Omental fat pad (tissue), 4 donors: ENCODE measurements around the gene PSTPIP1. TPM values are rescaled to one million over a fixed set of nuclear protein-coding genes. Genes with fewer than 3 reads are reported as not detected.

Experiments used
- ATAC-seq: fragments of 150-250 bp; one replicate; pipeline ENCODE4 v1.9.1; 2016; ENCODE audit warnings: mild to moderate bottlenecking, moderate library complexity; ENCODE audit not compliant: low FRiP score
- DNase-seq: peaks from one replicate; pipeline ENCODE4 v3.0.0-alpha.2; 2019; ENCODE audit warnings: low spot score
- total RNA-seq, 4 donors: library from RNA; depleted of rRNA; stranded (reverse); fragments of >200 nt; gene quantifications; one replicate each; pipeline ENCODE4 v1.1.0, GENCODE V29; 2016
- TF ChIP-seq, protein P1 (sequence below), 3 donors: fragments of 450-650 bp; IDR thresholded peaks; one replicate each; pipeline ENCODE4 v1.5.1; 2016 to 2017; ENCODE audit warnings: antibody characterized with exemption in 3 of 3, mild to moderate bottlenecking in 3 of 3, moderate library complexity in 2 of 3

The PSTPIP1 gene
- total RNA-seq, 4 donors from 2014 or later: 6.3 to 38.5 (median 15.1) TPM

DNA sequence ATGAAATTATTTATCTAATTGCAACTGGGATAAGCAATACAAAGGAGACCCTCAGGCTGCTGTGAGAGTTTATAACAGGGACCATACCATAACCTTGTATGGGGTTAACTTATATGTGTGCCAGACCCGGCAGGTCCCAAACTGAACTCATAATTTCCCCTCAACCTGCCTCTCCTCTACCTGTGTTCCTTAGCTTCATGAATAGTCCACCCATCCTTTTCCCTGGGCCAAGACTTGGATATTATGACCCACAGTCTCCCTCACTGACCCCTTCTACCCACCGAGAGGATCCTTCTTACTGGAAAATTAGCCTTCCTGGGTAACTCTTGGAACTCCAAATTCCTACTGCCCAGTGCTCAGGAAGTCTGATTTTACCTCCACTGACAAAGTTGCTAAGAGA, 79.4 kb downstream of the PSTPIP1 start:
- no peak for ATAC-seq
- TF ChIP-seq, protein P1, sequence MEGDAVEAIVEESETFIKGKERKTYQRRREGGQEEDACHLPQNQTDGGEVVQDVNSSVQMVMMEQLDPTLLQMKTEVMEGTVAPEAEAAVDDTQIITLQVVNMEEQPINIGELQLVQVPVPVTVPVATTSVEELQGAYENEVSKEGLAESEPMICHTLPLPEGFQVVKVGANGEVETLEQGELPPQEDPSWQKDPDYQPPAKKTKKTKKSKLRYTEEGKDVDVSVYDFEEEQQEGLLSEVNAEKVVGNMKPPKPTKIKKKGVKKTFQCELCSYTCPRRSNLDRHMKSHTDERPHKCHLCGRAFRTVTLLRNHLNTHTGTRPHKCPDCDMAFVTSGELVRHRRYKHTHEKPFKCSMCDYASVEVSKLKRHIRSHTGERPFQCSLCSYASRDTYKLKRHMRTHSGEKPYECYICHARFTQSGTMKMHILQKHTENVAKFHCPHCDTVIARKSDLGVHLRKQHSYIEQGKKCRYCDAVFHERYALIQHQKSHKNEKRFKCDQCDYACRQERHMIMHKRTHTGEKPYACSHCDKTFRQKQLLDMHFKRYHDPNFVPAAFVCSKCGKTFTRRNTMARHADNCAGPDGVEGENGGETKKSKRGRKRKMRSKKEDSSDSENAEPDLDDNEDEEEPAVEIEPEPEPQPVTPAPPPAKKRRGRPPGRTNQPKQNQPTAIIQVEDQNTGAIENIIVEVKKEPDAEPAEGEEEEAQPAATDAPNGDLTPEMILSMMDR (IDR thresholded peaks at IDR 0.05): no peak
- no peak for DNase-seq

DNA sequence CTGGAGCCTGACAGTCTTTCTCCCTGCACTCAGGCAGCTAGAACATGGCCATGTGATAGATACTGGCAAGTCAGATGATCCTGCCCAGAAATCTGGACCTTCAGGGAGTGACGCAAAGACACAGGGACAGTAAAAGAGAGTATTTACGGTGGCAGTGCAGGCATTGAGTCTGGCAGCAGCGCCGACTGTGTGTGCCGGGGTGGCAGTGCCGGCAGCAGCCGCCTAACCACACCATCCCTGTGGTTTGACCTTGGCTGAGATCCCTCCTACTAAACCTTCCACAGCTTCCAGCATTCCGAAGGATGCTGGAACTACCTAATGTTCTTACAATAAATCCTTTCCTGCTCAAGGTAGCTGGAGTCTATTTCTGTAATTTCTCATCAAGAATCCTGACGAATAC, 80.6 kb downstream of the PSTPIP1 start:
- no peak for ATAC-seq
- TF ChIP-seq, protein P1 (IDR thresholded peaks at IDR 0.05): no peak
- no peak for DNase-seq

DNA sequence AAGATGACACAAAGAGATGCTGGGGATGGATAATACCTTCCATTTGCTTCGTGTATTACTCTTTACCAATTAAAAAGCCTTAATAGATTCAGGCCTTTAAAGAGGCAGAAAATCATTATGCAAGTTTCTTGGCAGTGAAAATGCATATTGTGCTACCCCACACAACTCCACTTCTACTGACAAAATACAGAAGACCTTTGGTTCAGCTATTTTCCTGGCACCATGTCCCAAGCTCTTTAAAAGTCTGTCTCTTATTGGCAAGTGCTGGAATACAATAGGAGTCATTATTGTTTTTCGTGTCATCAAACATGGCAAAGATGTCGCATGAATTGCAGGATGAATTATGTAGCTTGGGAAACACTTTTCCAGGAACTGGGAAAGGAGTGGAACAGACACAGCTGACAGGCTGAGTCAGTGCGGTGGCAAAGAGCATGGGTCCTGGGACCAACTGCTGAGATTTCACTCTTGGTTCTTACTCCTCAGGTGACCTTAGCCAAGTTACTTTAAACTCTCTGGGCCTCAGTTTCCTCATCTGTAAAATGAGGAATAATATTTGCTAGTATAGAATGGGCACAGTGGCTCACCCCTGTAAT, 81.5 kb downstream of the PSTPIP1 start:
- DNase-seq (no peak), ATAC-seq (no peak)
- TF ChIP-seq, protein P1 (IDR thresholded peaks at IDR 0.05): no peak

- DNase-seq: no peak
- TF ChIP-seq, protein P1 (IDR thresholded peaks at IDR 0.05): no peak
- no peak for ATAC-seq
Measured at GRCh38 chr15:77081971-77082370, 87.0 kb downstream of the PSTPIP1 start.

DNA sequence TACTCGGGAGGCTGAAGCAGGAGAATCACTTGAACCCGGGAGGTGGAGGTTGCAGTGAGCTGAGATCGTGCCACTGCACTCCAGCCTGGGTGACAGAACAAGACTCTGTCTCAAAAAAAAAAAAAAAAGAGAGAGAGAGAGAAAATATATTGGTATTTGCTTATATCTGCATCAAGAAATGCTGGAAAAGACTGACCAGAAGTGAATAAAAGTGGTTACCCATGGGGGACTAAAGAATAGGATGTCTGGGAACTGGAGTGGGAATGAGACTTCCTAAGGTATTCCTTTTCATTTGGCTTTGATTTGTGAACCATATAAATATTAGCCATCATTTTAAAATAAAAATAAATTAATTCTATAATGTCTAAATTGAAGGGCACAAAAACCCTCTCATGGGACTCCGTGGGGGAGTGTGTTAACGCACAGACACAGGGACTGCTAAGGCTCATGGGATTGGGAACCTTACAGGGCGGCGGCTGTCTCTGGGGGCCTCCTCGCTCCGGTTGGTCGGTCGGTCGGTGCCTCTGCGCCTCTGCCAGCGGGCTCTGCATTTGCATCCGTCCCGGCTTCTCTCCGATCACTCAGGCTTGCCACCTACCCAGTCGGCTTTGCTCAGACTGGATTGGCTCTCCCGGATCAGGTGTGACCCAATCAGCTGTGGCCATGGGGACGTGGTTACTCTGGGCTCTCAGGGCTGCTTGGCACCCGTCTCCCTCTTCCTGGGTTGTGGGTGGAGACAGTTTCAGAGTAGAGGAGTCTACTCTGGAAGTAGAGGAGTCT, 88.6 kb downstream of the PSTPIP1 start:
- TF ChIP-seq, protein P1 (IDR thresholded peaks at IDR 0.05): no peak
- ATAC-seq: peak; percentile 95
- DNase-seq: peak; percentile 36

- DNase-seq (no peak), ATAC-seq (no peak)
- TF ChIP-seq, protein P1 (IDR thresholded peaks at IDR 0.05): no peak
Measured at GRCh38 chr15:77084436-77084835, 89.5 kb downstream of the PSTPIP1 start.

GRCh38 chr15:77085297-77085696, 90.4 kb downstream of the PSTPIP1 start:
- TF ChIP-seq, protein P1 (IDR thresholded peaks at IDR 0.05): no peak
- ATAC-seq (no peak), DNase-seq (no peak)
